Activated naive CD8-positive, alpha-beta T cell treated with anti-CD3 and anti-CD28 coated beads for 36 hours (primary cell): ENCODE measurements around the gene ZNF584. TPM values are rescaled to one million over a fixed set of nuclear protein-coding genes. Genes with fewer than 3 reads are reported as not detected.

Experiments used
- DNase-seq: peaks from one replicate; pipeline ENCODE4 v3.0.0; 2021
- H3K27ac Mint-ChIP-seq: one replicate; pipeline ENCODE4 v1.8.0; 2022; ENCODE audit warnings: mild to moderate bottlenecking, moderate library complexity, mixed read lengths
- H3K27me3 Mint-ChIP-seq: one replicate; pipeline ENCODE4 v1.8.0; 2022; ENCODE audit warnings: mild to moderate bottlenecking, mixed read lengths
- H3K36me3 Mint-ChIP-seq: one replicate; pipeline ENCODE4 v1.8.0; 2021; ENCODE audit warnings: mild to moderate bottlenecking, mixed read lengths
- H3K4me1 Mint-ChIP-seq: one replicate; pipeline ENCODE4 v1.8.0; 2021; ENCODE audit warnings: mixed read lengths
- H3K4me3 Mint-ChIP-seq: one replicate; pipeline ENCODE4 v1.8.0; 2022; ENCODE audit warnings: mild to moderate bottlenecking, moderate library complexity, mixed read lengths
- H3K9me3 Mint-ChIP-seq: one replicate; pipeline ENCODE4 v1.8.0; 2022; ENCODE audit warnings: mixed read lengths
- total RNA-seq, 2 experiments: library from RNA; stranded (reverse); gene quantifications; one replicate each; pipeline ENCODE4 v1.2.3, GENCODE V29; 2021

Gene ZNF584
- total RNA-seq, 2 experiments from 2014 or later: 15.1 to 17.2 TPM

DNA sequence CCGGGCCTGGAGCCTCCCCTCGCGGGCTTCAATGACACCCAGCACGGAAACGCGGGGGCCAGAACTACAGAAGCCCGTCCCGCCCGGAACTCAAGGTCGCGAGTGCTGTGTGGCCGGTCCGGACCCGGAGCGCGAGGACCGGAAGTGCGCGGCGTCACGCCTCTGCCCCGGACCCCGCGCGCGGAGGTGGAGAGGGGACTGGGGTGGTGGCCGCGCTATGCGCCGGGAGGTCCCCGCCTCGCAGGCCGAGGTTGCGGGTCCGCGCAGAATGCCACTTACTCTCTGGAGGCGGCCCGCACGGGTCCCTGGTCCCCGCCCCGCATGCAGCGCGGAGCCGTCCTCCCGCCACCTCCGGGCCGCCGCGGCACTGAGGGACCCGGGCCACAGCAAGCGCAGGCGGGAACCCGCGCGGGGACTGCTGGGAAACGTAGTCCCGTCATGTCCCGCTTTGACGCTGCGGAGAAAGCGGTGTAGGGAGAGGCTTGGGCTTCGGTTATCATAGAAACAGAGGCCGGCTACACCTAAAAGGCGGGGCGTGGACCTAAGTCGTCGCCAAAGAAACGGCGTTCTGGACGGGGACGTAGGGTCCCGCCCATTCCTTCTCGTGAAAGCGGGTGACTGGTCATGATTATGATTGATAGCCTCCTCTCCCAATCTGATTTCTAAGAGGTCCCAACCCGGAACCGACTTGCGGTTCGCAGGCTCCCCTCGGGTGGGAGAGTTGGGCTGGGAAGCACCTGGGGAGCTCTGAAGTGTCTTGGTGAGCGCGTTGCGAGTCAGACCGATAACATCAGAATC, 27.6 kb upstream of the ZNF584 start, which contains the start of gene ZNF837:
TSS of gene ZNF837 (minus strand) at position 369 of the 798 bp plus-strand sequence. CDS start 11,698 bp downstream, outside the sequence.
- Mint-ChIP-seq H3K36me3 (no peaks in the 10 kb centered on the region), H3K27me3 (no peaks in the 10 kb centered on the region), H3K4me3 (peak within 1 kb of the TSS; percentile 85), H3K4me1 (peaks cover 25% of the 10 kb centered on the region), H3K9me3 (no peaks in the 10 kb centered on the region), H3K27ac (peak within 1 kb of the TSS; percentile 88)
- peak; percentile 98 for DNase-seq

GRCh38 chr19:58381460-58382212, 26.8 kb upstream of the ZNF584 start:
- no peaks in the 10 kb centered on the region for H3K27me3 Mint-ChIP-seq
- H3K4me3 Mint-ChIP-seq: peak overlapping the region; percentile 85
- peaks cover 25% of the 10 kb centered on the region for H3K4me1 Mint-ChIP-seq
- peak overlapping the region; percentile 88 for H3K27ac Mint-ChIP-seq
- no peaks in the 10 kb centered on the region for H3K36me3 Mint-ChIP-seq
- H3K9me3 Mint-ChIP-seq: no peaks in the 10 kb centered on the region
- no peak for DNase-seq

GRCh38 chr19:58382997-58383603, 25.3 kb upstream of the ZNF584 start:
- Mint-ChIP-seq H3K27ac (no peak overlapping the region), H3K4me3 (no peak overlapping the region), H3K4me1 (peaks cover 28% of the 10 kb centered on the region), H3K36me3 (peaks cover 12% of the 10 kb centered on the region), H3K27me3 (no peaks in the 10 kb centered on the region), H3K9me3 (no peaks in the 10 kb centered on the region)
- DNase-seq: no peak

GRCh38 chr19:58385313-58385890, 23.0 kb upstream of the ZNF584 start:
- no peaks in the 10 kb centered on the region for H3K9me3 Mint-ChIP-seq
- peaks cover 30% of the 10 kb centered on the region for H3K36me3 Mint-ChIP-seq
- H3K4me1 Mint-ChIP-seq: peaks cover 28% of the 10 kb centered on the region
- DNase-seq: no peak
- H3K4me3 Mint-ChIP-seq: peak overlapping the region; percentile 98
- H3K27ac Mint-ChIP-seq: peak overlapping the region; percentile 98
- no peaks in the 10 kb centered on the region for H3K27me3 Mint-ChIP-seq

DNA sequence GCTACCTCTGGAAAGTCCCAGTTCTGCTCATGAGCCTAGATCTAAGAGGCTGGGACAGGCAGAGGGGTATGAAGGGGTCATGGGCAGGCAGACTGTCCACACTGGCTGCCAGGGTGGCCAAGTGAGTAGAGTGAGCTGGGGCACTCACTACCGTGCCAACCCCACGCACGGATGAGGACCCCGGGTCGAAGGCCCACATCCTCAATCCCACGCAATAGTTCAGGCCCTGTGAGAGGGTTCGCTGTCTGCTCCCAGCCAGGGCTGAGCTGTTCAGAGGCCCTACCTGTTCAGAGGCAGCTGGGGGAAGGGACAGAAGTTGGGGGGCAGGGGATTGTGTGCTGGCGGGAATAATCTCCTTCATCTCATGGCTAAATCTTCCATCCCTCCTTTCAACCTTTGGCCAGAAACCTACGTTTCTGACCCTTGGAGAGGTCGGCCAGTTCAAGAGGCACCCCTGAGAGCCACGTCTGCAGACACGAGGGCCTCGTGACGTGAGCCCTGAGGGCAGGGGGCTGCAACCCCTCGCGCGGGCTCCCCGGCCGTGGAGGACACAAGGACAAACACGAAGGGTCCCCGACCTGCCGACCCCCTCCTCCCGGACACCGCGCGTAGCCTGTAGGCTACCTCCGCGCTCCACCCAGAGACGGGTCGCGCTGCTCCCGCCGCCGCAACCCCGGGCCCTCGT, 22.4 kb upstream of the ZNF584 start:
- peaks cover 34% of the 10 kb centered on the region for H3K4me1 Mint-ChIP-seq
- DNase-seq: peak; percentile 41
- no peaks in the 10 kb centered on the region for H3K27me3 Mint-ChIP-seq
- H3K36me3 Mint-ChIP-seq: peaks cover 36% of the 10 kb centered on the region
- no peaks in the 10 kb centered on the region for H3K9me3 Mint-ChIP-seq
- H3K4me3 Mint-ChIP-seq: peak overlapping the region; percentile 98
- H3K27ac Mint-ChIP-seq: peak overlapping the region; percentile 98

DNA sequence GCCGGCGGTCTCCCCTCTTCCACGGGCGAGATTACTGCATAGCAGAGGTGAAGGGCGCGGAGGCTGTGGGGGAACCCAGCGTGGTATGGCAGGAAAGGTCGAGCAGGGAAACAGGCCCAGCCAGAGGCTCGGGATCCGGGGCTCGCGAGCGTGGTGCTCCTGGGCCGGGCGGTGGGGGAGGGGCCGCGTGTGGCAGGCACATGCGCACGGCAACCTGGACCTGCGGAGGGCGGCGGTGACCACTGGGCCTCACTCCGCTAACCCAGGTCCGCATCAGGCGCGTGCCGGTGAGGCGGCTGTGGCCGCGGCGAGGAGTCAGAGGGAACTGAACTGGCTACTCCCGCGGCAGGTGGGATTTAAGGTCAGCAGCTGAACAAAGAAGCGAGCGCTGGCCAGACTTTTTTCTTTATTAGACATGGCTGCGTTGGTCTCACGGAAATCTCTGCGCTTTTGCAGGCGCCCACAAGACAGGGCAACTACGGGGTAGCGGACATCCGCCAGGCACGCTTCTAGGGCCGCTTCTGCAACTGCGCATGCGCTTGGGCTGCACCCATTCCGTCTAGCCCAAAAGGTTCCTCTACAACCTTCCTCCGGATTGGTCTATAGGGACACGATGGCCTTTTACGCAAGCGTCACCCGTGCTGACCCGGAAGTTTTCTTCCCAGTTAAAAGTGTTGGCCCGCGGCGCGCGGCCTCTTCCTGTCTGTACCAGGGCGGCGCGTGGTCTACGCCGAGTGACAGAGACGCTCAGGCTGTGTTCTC, 21.7 kb upstream of the ZNF584 start, which contains the start of gene RPS5:
TSS of gene RPS5 (plus strand) at position 694 of the 762 bp plus-strand sequence. CDS start 869 bp downstream, outside the sequence.
- Mint-ChIP-seq H3K4me1 (peaks cover 35% of the 10 kb centered on the region), H3K27me3 (no peaks in the 10 kb centered on the region), H3K27ac (peak within 1 kb of the TSS; percentile 98), H3K36me3 (peaks cover 39% of the 10 kb centered on the region), H3K9me3 (no peaks in the 10 kb centered on the region), H3K4me3 (peak within 1 kb of the TSS; percentile 98)
- peak; percentile 96 for DNase-seq

DNA sequence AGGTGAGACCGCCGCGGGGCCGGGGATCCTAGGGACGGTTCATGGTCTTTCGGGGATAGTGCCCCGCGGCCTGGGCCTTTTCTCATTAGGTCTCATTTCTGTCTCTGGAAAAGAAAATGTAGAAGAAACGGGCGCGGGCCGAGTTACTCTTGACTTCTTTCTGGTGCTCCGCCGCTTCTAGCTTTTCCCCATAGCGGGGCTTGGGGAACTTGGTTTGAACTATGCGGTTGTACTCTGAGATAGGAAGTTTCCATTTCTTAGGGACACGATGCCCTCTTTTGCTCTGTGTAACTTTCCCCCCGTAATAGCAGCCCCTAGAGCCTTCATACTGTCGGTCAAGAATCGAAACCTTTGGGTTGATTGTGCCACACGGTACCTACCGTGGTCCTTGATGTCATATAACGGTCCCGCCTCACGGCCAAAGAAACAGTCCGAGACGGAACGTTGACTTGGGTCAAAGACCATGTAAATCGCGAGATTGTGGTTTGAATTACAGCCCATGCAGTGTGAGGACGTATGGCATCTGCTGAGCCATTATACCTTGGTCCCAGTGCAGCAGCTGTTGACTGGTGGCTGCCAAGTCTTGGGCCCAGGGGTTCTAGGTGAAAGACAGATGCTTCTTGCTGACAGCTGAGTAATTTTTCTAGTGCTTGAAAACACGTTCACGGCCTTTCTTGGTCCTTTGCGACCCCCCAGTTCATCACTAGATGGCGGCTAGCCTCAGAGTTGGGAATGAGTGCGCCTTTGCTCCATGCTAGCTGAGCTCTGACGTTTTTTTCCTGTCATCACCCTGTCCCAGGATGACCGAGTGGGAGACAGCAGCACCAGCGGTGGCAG, 20.9 kb upstream of the ZNF584 start:
- Mint-ChIP-seq H3K4me3 (peak overlapping the region; percentile 98), H3K9me3 (no peaks in the 10 kb centered on the region), H3K36me3 (peaks cover 41% of the 10 kb centered on the region), H3K4me1 (peaks cover 31% of the 10 kb centered on the region), H3K27ac (peak overlapping the region; percentile 98), H3K27me3 (no peaks in the 10 kb centered on the region)
- no peak for DNase-seq

GRCh38 chr19:58388175-58388526, 20.3 kb upstream of the ZNF584 start:
- Mint-ChIP-seq H3K27me3 (no peaks in the 10 kb centered on the region), H3K36me3 (peaks cover 41% of the 10 kb centered on the region), H3K9me3 (no peaks in the 10 kb centered on the region), H3K4me3 (peak overlapping the region; percentile 98), H3K27ac (peak overlapping the region; percentile 98), H3K4me1 (peaks cover 35% of the 10 kb centered on the region)
- no peak for DNase-seq

GRCh38 chr19:58392945-58393724, 15.3 kb upstream of the ZNF584 start:
- no peak overlapping the region for H3K4me3 Mint-ChIP-seq
- H3K27ac Mint-ChIP-seq: no peak overlapping the region
- no peaks in the 10 kb centered on the region for H3K9me3 Mint-ChIP-seq
- H3K36me3 Mint-ChIP-seq: peaks cover 48% of the 10 kb centered on the region
- peaks cover 16% of the 10 kb centered on the region for H3K27me3 Mint-ChIP-seq
- DNase-seq: no peak
- H3K4me1 Mint-ChIP-seq: peaks cover 38% of the 10 kb centered on the region

DNA sequence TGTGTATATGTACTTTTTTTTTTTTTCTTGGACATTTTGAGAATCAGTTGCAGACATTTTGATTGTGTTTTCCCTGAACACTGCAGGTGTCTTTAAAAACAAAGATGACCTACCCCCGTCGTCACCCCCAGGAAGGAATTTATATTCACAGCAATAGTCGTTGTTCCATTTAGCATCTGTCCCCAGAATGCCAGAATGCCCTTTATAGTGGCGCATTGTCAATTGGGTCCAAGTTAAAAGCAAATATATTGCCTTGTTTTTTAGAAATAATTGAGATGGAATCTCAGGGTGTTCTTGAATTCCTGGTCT, 14.8 kb upstream of the ZNF584 start:
- no peaks in the 10 kb centered on the region for H3K9me3 Mint-ChIP-seq
- peaks cover 42% of the 10 kb centered on the region for H3K36me3 Mint-ChIP-seq
- H3K27ac Mint-ChIP-seq: no peak overlapping the region
- DNase-seq: no peak
- H3K27me3 Mint-ChIP-seq: peaks cover 16% of the 10 kb centered on the region
- H3K4me1 Mint-ChIP-seq: peaks cover 36% of the 10 kb centered on the region
- H3K4me3 Mint-ChIP-seq: no peak overlapping the region

- Mint-ChIP-seq H3K4me3 (no peak overlapping the region), H3K27ac (no peak overlapping the region), H3K4me1 (peaks cover 29% of the 10 kb centered on the region), H3K36me3 (peaks cover 35% of the 10 kb centered on the region), H3K27me3 (peaks cover 23% of the 10 kb centered on the region), H3K9me3 (no peaks in the 10 kb centered on the region)
- DNase-seq: no peak
Observed at GRCh38 chr19:58394821-58395219, 13.6 kb upstream of the ZNF584 start.

DNA sequence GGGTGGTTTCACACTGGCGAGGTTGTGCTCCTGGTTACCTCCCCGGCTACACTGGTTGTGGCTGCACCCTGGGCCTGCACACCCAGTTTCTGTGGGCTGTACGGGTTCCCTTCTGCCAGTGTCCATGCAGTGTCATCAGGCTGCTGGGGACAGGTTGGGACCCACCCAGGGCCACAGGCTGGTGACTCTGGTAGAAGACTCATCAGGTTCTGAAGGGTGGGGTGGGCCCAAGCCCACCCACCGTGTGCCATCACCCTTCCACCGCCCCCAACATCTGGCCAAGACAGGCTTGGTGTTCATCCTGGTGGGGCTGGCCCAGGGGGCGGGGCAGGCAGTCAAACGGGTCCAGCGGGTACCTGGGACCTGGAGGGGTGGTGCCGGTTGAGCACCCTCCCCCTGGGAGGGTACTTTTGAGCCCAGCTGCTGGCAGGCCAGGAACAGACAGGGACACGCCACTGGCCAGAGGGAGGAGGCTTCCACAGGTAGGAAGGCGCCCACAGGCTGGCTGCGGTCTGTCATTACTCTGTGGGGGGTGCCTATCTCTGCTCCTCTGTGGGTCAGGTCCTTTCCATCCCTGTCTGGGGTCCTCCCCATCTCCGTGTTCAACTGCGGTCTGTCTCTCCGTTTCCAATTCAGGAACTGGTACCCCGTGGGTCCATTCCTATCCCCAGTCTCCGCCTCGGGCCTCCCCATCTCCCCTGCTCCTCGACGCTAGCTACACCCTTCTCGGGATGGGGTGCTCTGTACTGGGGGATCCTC, 13.1 kb upstream of the ZNF584 start, which contains the start of gene RNF225:
TSS of gene RNF225 (plus strand) at position 437 of the 759 bp plus-strand sequence. CDS start 434 bp downstream, outside the sequence.
- Mint-ChIP-seq H3K4me3 (peak within 1 kb of the TSS; percentile 36), H3K27ac (peak within 1 kb of the TSS; percentile 7), H3K27me3 (peaks cover 23% of the 10 kb centered on the region), H3K4me1 (peaks cover 26% of the 10 kb centered on the region), H3K36me3 (peaks cover 31% of the 10 kb centered on the region), H3K9me3 (no peaks in the 10 kb centered on the region)
- DNase-seq: no peak
